ENCODE data around the gene ZNF217. TPM values are rescaled to one million over a fixed set of nuclear protein-coding genes. Genes with fewer than 3 reads are reported as not detected.

ZNF217 gene
- total RNA-seq, 1 experiment from 2014 or later: 45.6 TPM

GRCh38 chr20:53530440-53530839 is 63.2 kb downstream of the ZNF217 start:
- H2AFZ ChIP-seq (ENCODE audit: low read length): no peak overlapping the region
- TF ChIP-seq EZH2phosphoT487 (IDR thresholded peaks at IDR 0.05; ENCODE audit: borderline replicate concordance, low read length): no peak
- no peak for TF ChIP-seq EZH2 (IDR thresholded peaks at IDR 0.05; ENCODE audit: low read length, unreplicated experiment)
- TF ChIP-seq CTCF (conservative IDR thresholded peaks at IDR 0.05; ENCODE audit: low read depth, low read length): no peak
- no peaks in the 10 kb centered on the region for H3K36me3 ChIP-seq (ENCODE audit: low read depth, low read length)
- BruUV-seq (replicated peaks): no TSS peak
- H3K4me1 ChIP-seq (ENCODE audit: insufficient read depth, low read length): no peaks in the 10 kb centered on the region
- no peaks in the 10 kb centered on the region for H3K27me3 ChIP-seq (ENCODE audit: low read length)
- H3K9me3 ChIP-seq (ENCODE audit: low read length): no peaks in the 10 kb centered on the region
- H4K20me1 ChIP-seq (ENCODE audit: low read length): no peaks in the 10 kb centered on the region
- POLR2A ChIA-PET (ENCODE audit: unreplicated experiment): no interaction called here
- no peak overlapping the region for H3K9ac ChIP-seq (ENCODE audit: low read length)
- CTCF ChIA-PET: no interaction called here
- intact Hi-C loops (cut with micrococcal nuclease): no loop called here
- H3K4me3 ChIP-seq (ENCODE audit: low read length): no peak overlapping the region
- H3K4me2 ChIP-seq (ENCODE audit: low read length): no peak overlapping the region
- H3K27ac ChIP-seq (ENCODE audit: low read length): no peak overlapping the region
- ATAC-seq: no peak
- H3K79me2 ChIP-seq (ENCODE audit: low read length): no peaks in the 10 kb centered on the region
- H3K9me2 ChIP-seq (replicated peaks; ENCODE audit: low read length): no peaks in the 10 kb centered on the region
- H3F3A ChIP-seq (ENCODE audit: low read length, unreplicated experiment): no peaks in the 10 kb centered on the region
- DNase-seq: no peak

GRCh38 chr20:53529658-53530057 is 64.0 kb downstream of the ZNF217 start:
- H3K4me3 ChIP-seq (ENCODE audit: low read length): no peak overlapping the region
- ATAC-seq (no peak), DNase-seq (no peak)
- BruUV-seq (replicated peaks): no TSS peak
- no peaks in the 10 kb centered on the region for H3K36me3 ChIP-seq (ENCODE audit: low read depth, low read length)
- no peaks in the 10 kb centered on the region for H3K79me2 ChIP-seq (ENCODE audit: low read length)
- no peak overlapping the region for H3K27ac ChIP-seq (ENCODE audit: low read length)
- no peaks in the 10 kb centered on the region for H3K27me3 ChIP-seq (ENCODE audit: low read length)
- ChIA-PET CTCF (no interaction called here), POLR2A (ENCODE audit: unreplicated experiment) (interaction anchor here (0.5 kb wide), 1 partner anchor 209 kb away, joined by 3 read pairs; no protein-coding TSS in a partner anchor)
- H3K9me3 ChIP-seq (ENCODE audit: low read length): no peaks in the 10 kb centered on the region
- H3F3A ChIP-seq (ENCODE audit: low read length, unreplicated experiment): no peaks in the 10 kb centered on the region
- no peaks in the 10 kb centered on the region for H4K20me1 ChIP-seq (ENCODE audit: low read length)
- no peaks in the 10 kb centered on the region for H3K9me2 ChIP-seq (replicated peaks; ENCODE audit: low read length)
- intact Hi-C loops (cut with micrococcal nuclease): no loop called here
- TF ChIP-seq EZH2 (IDR thresholded peaks at IDR 0.05; ENCODE audit: low read length, unreplicated experiment): no peak
- TF ChIP-seq CTCF (conservative IDR thresholded peaks at IDR 0.05; ENCODE audit: low read depth, low read length): no peak
- TF ChIP-seq EZH2phosphoT487 (IDR thresholded peaks at IDR 0.05; ENCODE audit: borderline replicate concordance, low read length): no peak
- H2AFZ ChIP-seq (ENCODE audit: low read length): no peak overlapping the region
- H3K9ac ChIP-seq (ENCODE audit: low read length): no peak overlapping the region
- no peaks in the 10 kb centered on the region for H3K4me1 ChIP-seq (ENCODE audit: insufficient read depth, low read length)
- H3K4me2 ChIP-seq (ENCODE audit: low read length): no peak overlapping the region

- ATAC-seq: no peak
- H3K27ac ChIP-seq (ENCODE audit: low read length): no peak overlapping the region
- CTCF ChIA-PET: no interaction called here
Measured at GRCh38 chr20:53527196-53527595, 66.4 kb downstream of the ZNF217 start.

More at GRCh38 chr20:53527196-53527595, 66.4 kb downstream of the ZNF217 start:
- Histone ChIP-seq H2AFZ (ENCODE audit: low read length) (no peak overlapping the region), H3K4me2 (ENCODE audit: low read length) (no peak overlapping the region), H3K27me3 (ENCODE audit: low read length) (no peaks in the 10 kb centered on the region), H3F3A (ENCODE audit: low read length, unreplicated experiment) (no peaks in the 10 kb centered on the region), H3K4me3 (ENCODE audit: low read length) (no peak overlapping the region), H3K9me3 (ENCODE audit: low read length) (no peaks in the 10 kb centered on the region), H3K79me2 (ENCODE audit: low read length) (no peaks in the 10 kb centered on the region), H3K4me1 (ENCODE audit: insufficient read depth, low read length) (no peaks in the 10 kb centered on the region), H3K9me2 (replicated peaks; ENCODE audit: low read length) (no peaks in the 10 kb centered on the region), H4K20me1 (ENCODE audit: low read length) (no peaks in the 10 kb centered on the region), H3K9ac (ENCODE audit: low read length) (no peak overlapping the region), H3K36me3 (ENCODE audit: low read depth, low read length) (no peaks in the 10 kb centered on the region)
- intact Hi-C loops (cut with micrococcal nuclease): no loop called here
- DNase-seq: no peak
- POLR2A ChIA-PET (ENCODE audit: unreplicated experiment): no interaction called here
- BruUV-seq (replicated peaks): no TSS peak
- TF ChIP-seq EZH2 (IDR thresholded peaks at IDR 0.05; ENCODE audit: low read length, unreplicated experiment) (no peak), EZH2phosphoT487 (IDR thresholded peaks at IDR 0.05; ENCODE audit: borderline replicate concordance, low read length) (no peak), CTCF (conservative IDR thresholded peaks at IDR 0.05; ENCODE audit: low read depth, low read length) (no peak)

Data from PC-3 (cell line).